Type B pancreatic cell (in vitro differentiated cells): ENCODE data around the gene WFIKKN2. TPM values are rescaled to one million over a fixed set of nuclear protein-coding genes. Genes with fewer than 3 reads are reported as not detected.

ENCODE experiments used
- DNase-seq: peaks from one replicate; pipeline ENCODE4 v3.0.0; 2021; ENCODE audit warnings: mixed read lengths; ENCODE audit not compliant: unreplicated experiment; ENCODE audit errors: extremely low spot score
- H3K27ac Mint-ChIP-seq: 2 replicates; pipeline ENCODE4 v1.8.0; 2021; ENCODE audit warnings: mild to moderate bottlenecking, mixed read lengths
- H3K27me3 Mint-ChIP-seq: 2 replicates; pipeline ENCODE4 v1.8.0; 2021; ENCODE audit warnings: mixed read lengths
- H3K36me3 Mint-ChIP-seq: 2 replicates; pipeline ENCODE4 v1.8.0; 2021; ENCODE audit warnings: mixed read lengths
- H3K4me1 Mint-ChIP-seq: one replicate; pipeline ENCODE4 v1.8.0; 2021; ENCODE audit warnings: mixed read lengths; ENCODE audit not compliant: unreplicated experiment
- H3K4me3 Mint-ChIP-seq: 2 replicates; pipeline ENCODE4 v1.8.0; 2021; ENCODE audit warnings: mild to moderate bottlenecking, mixed read lengths
- H3K9me3 Mint-ChIP-seq: 2 replicates; pipeline ENCODE4 v1.8.0; 2021; ENCODE audit warnings: mixed read lengths
- total RNA-seq: library from RNA; stranded (reverse); gene quantifications from 2 replicates; pipeline ENCODE4 v1.2.1, GENCODE V29; 2021; ENCODE audit warnings: low replicate concordance
- TF ChIP-seq, protein P1 (sequence below): fragments of 200-600 bp; sonication (generic); conservative IDR thresholded peaks from 2 replicates; pipeline ENCODE4 v1.5.0; 2021; ENCODE audit warnings: antibody characterized with exemption, mild to moderate bottlenecking

WFIKKN2 gene
- total RNA-seq, 1 donor from 2014 or later, result 1.7 TPM

DNA sequence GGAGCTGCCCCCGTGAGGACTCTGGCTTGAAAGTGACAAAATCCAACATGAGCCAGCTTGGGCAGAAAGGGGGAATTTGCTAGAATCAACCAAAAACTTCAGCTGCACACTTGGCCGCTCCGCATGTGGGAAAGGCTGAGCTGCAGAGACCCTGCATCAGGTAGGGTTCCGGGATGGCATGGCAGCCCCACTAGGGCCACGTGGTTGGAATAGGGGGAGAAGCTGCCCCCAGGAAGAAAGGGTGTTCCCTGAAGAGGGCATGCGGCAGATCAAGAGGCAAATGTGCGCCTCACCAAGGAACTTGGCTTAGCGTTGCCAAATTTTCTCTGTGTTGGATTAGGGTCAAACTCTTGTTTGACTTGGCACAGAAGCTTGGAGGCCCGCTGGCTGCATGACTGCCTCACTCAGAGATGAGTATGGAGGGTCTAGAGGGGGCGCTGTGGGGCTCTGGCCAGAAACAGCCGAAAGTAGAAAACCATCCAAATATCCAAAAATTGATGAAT, 29.2 kb upstream of the WFIKKN2 start:
- H3K27me3 Mint-ChIP-seq, result peaks cover 2% of the 10 kb centered on the region
- H3K9me3 Mint-ChIP-seq, result no peaks in the 10 kb centered on the region
- TF ChIP-seq, protein P1, sequence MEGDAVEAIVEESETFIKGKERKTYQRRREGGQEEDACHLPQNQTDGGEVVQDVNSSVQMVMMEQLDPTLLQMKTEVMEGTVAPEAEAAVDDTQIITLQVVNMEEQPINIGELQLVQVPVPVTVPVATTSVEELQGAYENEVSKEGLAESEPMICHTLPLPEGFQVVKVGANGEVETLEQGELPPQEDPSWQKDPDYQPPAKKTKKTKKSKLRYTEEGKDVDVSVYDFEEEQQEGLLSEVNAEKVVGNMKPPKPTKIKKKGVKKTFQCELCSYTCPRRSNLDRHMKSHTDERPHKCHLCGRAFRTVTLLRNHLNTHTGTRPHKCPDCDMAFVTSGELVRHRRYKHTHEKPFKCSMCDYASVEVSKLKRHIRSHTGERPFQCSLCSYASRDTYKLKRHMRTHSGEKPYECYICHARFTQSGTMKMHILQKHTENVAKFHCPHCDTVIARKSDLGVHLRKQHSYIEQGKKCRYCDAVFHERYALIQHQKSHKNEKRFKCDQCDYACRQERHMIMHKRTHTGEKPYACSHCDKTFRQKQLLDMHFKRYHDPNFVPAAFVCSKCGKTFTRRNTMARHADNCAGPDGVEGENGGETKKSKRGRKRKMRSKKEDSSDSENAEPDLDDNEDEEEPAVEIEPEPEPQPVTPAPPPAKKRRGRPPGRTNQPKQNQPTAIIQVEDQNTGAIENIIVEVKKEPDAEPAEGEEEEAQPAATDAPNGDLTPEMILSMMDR, result peak; percentile 27
- no peak overlapping the region for H3K4me3 Mint-ChIP-seq
- no peak for DNase-seq
- H3K4me1 Mint-ChIP-seq, result peaks cover 24% of the 10 kb centered on the region
- H3K36me3 Mint-ChIP-seq, result no peaks in the 10 kb centered on the region
- no peak overlapping the region for H3K27ac Mint-ChIP-seq

DNA sequence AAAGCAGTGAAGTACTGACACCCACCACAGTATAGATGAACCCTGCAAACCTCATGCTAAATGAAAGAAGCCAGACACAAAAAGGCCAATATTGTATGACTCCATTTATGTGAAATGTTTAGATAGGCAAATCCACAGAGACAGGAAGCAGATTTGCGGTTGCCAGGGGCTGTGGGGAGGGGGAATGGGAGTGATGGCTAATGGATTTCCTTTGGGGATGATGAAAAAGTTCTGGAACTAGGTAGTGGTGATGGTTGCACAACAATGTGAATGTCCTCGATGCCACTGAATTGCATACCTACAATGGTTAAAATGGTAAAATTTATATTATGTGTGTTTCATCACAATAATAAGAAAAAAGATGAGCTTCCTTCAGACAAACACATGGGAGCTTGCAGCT, 28.4 kb upstream of the WFIKKN2 start:
- H3K9me3 Mint-ChIP-seq, result no peaks in the 10 kb centered on the region

DNA sequence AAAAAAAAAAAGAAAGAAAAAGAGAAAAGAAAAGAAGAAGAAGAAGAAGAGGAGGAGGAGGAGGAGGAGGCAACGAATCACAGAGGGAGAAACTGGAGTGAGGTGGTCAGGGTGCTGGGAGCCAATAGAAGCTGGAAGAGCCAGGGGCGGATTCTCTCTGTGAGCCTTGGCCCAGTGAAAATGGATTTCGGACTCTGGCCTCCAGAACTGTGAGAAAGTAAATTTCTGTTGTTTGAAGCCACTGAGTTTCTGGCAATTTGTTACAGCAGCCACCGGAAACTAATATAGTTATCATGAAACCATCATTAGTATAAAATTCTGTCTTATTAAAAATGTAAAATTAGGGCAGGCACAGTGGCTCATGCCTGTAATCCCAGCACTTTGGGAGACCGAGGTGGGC, 27.7 kb upstream of the WFIKKN2 start:
- H3K36me3 Mint-ChIP-seq, result no peaks in the 10 kb centered on the region

More for the DNA sequence above, 28.4 kb upstream of the WFIKKN2 start:
- H3K27ac Mint-ChIP-seq, result no peak overlapping the region
- no peaks in the 10 kb centered on the region for H3K36me3 Mint-ChIP-seq
- peaks cover 26% of the 10 kb centered on the region for H3K4me1 Mint-ChIP-seq
- H3K4me3 Mint-ChIP-seq, result no peak overlapping the region
- H3K27me3 Mint-ChIP-seq, result peaks cover 2% of the 10 kb centered on the region
- DNase-seq, result no peak
- TF ChIP-seq, protein P1, result no peak

DNA sequence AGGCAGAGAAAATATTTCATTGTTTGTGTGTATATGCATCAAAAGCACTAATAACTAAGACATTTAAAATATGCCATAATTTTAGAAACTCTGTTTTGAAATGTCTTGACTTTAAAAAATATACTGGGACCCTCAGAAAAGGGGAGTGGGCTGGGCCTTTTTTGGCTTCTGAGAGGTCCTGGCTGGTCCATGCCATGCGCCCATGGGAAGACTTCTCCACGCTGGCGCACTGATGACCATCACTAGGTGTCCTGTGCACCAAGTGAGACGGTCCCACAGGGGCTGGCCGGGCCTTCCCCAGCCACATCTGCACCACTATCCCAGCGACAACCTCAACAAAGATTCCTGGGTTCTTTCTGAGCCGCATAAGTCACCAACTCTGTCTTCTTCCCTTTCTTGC, 27.0 kb upstream of the WFIKKN2 start:
- DNase-seq, result no peak
- TF ChIP-seq, protein P1, result no peak
- Mint-ChIP-seq H3K4me3 (no peak overlapping the region), H3K36me3 (no peaks in the 10 kb centered on the region), H3K4me1 (peaks cover 14% of the 10 kb centered on the region), H3K27ac (no peak overlapping the region), H3K27me3 (peaks cover 2% of the 10 kb centered on the region), H3K9me3 (no peaks in the 10 kb centered on the region)

More for the DNA sequence above, 27.7 kb upstream of the WFIKKN2 start:
- Mint-ChIP-seq H3K4me1 (peaks cover 19% of the 10 kb centered on the region), H3K4me3 (no peak overlapping the region), H3K27me3 (peaks cover 2% of the 10 kb centered on the region), H3K9me3 (no peaks in the 10 kb centered on the region), H3K27ac (no peak overlapping the region)
- TF ChIP-seq, protein P1, result no peak
- DNase-seq, result no peak

DNA sequence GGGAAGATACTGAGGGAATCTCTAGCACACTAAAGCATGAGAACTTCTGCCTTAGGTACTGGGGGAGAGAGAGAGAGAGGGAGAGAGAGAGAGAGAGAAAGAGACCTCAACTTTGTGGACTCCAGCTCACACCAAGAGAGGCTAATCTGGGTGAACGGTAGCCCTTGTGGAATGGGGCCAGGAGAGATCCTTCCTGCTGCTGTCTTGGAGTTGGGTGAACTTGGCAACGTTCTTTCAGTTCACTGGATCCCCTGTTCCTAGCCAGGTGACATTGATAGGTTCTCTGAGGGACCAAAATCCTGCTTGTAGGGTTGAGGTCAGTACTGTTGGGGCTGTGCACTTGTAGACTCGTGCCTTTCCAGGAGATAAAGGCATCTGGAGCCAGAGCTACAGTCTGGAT, 26.5 kb upstream of the WFIKKN2 start:
- no peak overlapping the region for H3K27ac Mint-ChIP-seq
- TF ChIP-seq, protein P1, result no peak
- H3K4me3 Mint-ChIP-seq, result no peak overlapping the region
- DNase-seq, result no peak
- peaks cover 9% of the 10 kb centered on the region for H3K4me1 Mint-ChIP-seq
- no peaks in the 10 kb centered on the region for H3K36me3 Mint-ChIP-seq
- H3K9me3 Mint-ChIP-seq, result peaks cover 3% of the 10 kb centered on the region
- H3K27me3 Mint-ChIP-seq, result peaks cover 2% of the 10 kb centered on the region

DNA sequence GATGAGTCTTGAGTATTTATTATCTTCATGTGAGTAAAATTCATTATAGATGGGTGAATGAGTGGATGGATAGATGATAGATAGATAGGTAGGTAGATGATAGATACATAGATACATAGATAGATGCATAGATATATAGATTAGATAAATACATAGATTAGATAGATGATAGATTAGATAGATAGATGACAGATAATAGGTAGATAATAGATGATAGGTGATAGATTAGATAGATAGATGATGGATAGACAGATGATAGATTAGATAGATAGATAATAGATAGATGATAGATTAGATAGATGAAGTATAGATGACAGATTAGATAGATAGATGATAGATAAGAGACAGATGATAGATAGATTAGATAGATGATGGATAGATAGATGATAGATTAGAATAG, 21.8 kb upstream of the WFIKKN2 start:
- TF ChIP-seq, protein P1, result no peak
- Mint-ChIP-seq H3K36me3 (no peaks in the 10 kb centered on the region), H3K4me3 (no peak overlapping the region), H3K27ac (no peak overlapping the region), H3K9me3 (peaks cover 5% of the 10 kb centered on the region), H3K27me3 (peaks cover 6% of the 10 kb centered on the region), H3K4me1 (peaks cover 12% of the 10 kb centered on the region)
- no peak for DNase-seq
